ENCODE data around the gene NRXN2. TPM values are rescaled to one million over a fixed set of nuclear protein-coding genes. Genes with fewer than 3 reads are reported as not detected.

NRXN2 gene
- polyA plus RNA-seq, 1 experiment: not detected

DNA sequence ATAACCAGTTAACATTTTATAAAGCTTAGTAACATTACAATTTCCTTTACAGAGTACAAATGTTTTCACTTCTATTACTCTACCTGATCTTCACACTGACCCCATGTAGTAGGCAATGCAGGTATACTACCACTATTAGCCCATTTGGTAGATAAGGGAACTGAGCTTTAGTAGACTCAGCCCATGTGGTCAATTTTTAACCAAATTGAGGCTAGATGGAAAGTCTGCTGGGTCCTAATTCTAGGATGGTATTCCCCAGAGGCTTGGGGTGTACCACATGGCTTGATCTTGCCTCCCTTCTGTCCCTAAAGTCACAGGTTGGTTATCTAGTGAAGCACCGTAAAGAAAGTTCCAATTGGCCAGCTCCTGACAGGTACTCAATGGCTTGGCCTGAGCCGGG, 48.2 kb downstream of the NRXN2 start:
- DNase-seq (ENCODE audit: low read depth, low spot score): no peak
- Histone ChIP-seq H3K27me3 (ENCODE audit: control insufficient read depth, insufficient read depth, low read length) (peaks cover 62% of the 10 kb centered on the region), H3K9me3 (ENCODE audit: control insufficient read depth, insufficient read depth, low read length) (no peaks in the 10 kb centered on the region), H3K27ac (ENCODE audit: low read depth, low read length) (no peak overlapping the region), H3K4me3 (ENCODE audit: low read depth, low read length) (no peak overlapping the region)
- TF ChIP-seq, protein P1, sequence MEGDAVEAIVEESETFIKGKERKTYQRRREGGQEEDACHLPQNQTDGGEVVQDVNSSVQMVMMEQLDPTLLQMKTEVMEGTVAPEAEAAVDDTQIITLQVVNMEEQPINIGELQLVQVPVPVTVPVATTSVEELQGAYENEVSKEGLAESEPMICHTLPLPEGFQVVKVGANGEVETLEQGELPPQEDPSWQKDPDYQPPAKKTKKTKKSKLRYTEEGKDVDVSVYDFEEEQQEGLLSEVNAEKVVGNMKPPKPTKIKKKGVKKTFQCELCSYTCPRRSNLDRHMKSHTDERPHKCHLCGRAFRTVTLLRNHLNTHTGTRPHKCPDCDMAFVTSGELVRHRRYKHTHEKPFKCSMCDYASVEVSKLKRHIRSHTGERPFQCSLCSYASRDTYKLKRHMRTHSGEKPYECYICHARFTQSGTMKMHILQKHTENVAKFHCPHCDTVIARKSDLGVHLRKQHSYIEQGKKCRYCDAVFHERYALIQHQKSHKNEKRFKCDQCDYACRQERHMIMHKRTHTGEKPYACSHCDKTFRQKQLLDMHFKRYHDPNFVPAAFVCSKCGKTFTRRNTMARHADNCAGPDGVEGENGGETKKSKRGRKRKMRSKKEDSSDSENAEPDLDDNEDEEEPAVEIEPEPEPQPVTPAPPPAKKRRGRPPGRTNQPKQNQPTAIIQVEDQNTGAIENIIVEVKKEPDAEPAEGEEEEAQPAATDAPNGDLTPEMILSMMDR (IDR thresholded peaks at IDR 0.05; ENCODE audit: low read depth, low read length): no peak
- ChIA-PET POLR2A (no interaction called here), CTCF (interaction anchor here (1.8 to 4.3 kb wide), 2 partner anchors 14 to 24 kb away, joined by 7 to 30 read pairs; no protein-coding TSS in a partner anchor)

DNA sequence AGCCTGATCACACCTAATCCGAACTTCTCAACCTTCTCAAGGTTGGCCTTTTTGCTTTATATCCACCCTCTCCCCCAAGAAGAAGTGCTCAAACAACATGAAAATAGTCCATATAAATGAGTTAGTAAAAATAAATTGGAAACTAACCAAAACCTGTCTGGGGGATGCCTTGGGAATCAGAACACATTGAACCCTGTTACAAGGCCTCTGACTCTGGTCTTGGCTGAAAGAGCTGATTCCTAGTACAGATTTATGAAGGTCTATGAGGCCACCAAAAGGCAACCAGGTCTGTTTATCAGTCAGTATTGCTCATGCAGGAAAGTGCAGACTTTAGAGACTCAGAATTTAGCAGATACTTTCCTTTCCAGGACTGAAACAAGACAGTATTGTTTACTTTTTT, 49.7 kb downstream of the NRXN2 start:
- ChIA-PET CTCF (interaction anchor here (4.3 kb wide), 1 partner anchor 15 kb away, joined by 30 read pairs; no protein-coding TSS in a partner anchor), POLR2A (no interaction called here)
- Histone ChIP-seq H3K27ac (ENCODE audit: low read depth, low read length) (no peak overlapping the region), H3K4me3 (ENCODE audit: low read depth, low read length) (no peak overlapping the region), H3K9me3 (ENCODE audit: control insufficient read depth, insufficient read depth, low read length) (no peaks in the 10 kb centered on the region), H3K27me3 (ENCODE audit: control insufficient read depth, insufficient read depth, low read length) (peaks cover 60% of the 10 kb centered on the region)
- DNase-seq (ENCODE audit: low read depth, low spot score): no peak
- TF ChIP-seq, protein P1 (IDR thresholded peaks at IDR 0.05; ENCODE audit: low read depth, low read length): no peak

DNA sequence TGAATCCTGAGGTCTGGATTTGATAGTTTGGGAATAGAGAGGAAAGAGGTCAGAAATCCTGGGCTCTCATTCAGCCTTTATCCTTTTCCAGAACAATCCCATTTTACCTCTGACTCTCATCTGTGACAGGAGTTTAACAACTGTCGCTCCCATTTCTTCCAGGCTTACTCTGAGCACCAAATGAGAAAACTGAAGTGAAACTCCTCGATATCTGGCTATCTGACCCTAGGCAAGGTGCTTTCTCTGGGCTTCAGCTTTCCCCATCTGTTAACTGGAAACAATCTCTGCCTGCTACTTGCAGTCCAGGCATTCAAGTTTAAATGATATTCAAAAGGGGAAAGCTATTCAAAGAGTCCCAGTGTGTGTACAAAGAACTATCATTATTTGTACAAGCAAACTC, 50.1 kb downstream of the NRXN2 start:
- no peak for DNase-seq (ENCODE audit: low read depth, low spot score)
- CTCF ChIA-PET: interaction anchor here (4.3 kb wide), 1 partner anchor 16 kb away, joined by 30 read pairs; no protein-coding TSS in a partner anchor

GRCh38 chr11:64670975-64671374, 52.0 kb downstream of the NRXN2 start:
- H3K9me3 ChIP-seq (ENCODE audit: control insufficient read depth, insufficient read depth, low read length): no peaks in the 10 kb centered on the region
- H3K27ac ChIP-seq (ENCODE audit: low read depth, low read length): no peak overlapping the region
- H3K4me3 ChIP-seq (ENCODE audit: low read depth, low read length): no peak overlapping the region
- ChIA-PET POLR2A (no interaction called here), CTCF (no interaction called here)
- peaks cover 49% of the 10 kb centered on the region for H3K27me3 ChIP-seq (ENCODE audit: control insufficient read depth, insufficient read depth, low read length)
- TF ChIP-seq, protein P1 (IDR thresholded peaks at IDR 0.05; ENCODE audit: low read depth, low read length): no peak
- no peak for DNase-seq (ENCODE audit: low read depth, low spot score)

More for the DNA sequence above, 50.1 kb downstream of the NRXN2 start:
- H3K27ac ChIP-seq (ENCODE audit: low read depth, low read length): no peak overlapping the region
- peaks cover 59% of the 10 kb centered on the region for H3K27me3 ChIP-seq (ENCODE audit: control insufficient read depth, insufficient read depth, low read length)
- TF ChIP-seq, protein P1 (IDR thresholded peaks at IDR 0.05; ENCODE audit: low read depth, low read length): no peak
- H3K4me3 ChIP-seq (ENCODE audit: low read depth, low read length): no peak overlapping the region
- H3K9me3 ChIP-seq (ENCODE audit: control insufficient read depth, insufficient read depth, low read length): no peaks in the 10 kb centered on the region
- POLR2A ChIA-PET: no interaction called here

DNA sequence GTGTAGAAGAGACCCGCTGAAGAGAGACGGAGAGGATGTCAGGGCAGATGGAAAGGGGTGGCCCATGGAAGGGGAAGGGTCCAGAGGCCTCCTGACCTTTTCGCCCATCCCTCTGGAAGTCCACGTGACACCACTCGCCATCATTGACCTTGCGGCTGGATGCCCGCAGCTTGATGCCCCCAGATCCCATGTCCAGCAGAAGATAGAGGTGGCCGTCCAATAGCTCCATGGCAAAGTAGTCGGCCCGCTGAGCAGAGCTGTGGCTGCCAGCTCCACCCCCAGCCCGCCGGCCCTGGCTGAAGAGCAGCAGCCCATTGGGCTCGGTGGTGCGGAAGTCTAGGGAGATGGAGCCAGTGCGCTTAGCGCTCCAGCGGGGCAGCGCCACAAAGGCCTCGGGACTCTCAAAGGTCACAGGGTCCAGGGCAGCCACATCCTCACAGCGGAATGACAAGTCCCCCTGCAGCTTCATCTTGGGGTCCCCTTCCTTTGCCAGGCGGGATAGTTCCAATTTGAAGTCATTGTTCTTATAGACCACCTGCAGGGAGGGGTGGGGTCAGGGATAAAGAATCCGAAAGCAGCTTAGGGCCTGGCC, 55.7 kb downstream of the NRXN2 start:
- Histone ChIP-seq H3K4me3 (ENCODE audit: low read depth, low read length) (no peak overlapping the region), H3K9me3 (ENCODE audit: control insufficient read depth, insufficient read depth, low read length) (no peaks in the 10 kb centered on the region), H3K27me3 (ENCODE audit: control insufficient read depth, insufficient read depth, low read length) (peaks cover 34% of the 10 kb centered on the region), H3K27ac (ENCODE audit: low read depth, low read length) (no peak overlapping the region)
- no peak for DNase-seq (ENCODE audit: low read depth, low spot score)
- CTCF ChIA-PET: no interaction called here
- POLR2A ChIA-PET: no interaction called here
- TF ChIP-seq, protein P1 (IDR thresholded peaks at IDR 0.05; ENCODE audit: low read depth, low read length): no peak
